NCI-H82 treated with DMSO at 0.1 percent for 48 hours (cell line): ENCODE results near the gene BRAP.
"Not testable (repeated sequence)": the region's sequence is repeated elsewhere in the genome, so short reads cannot be mapped to it uniquely, and the experiment has no call there.

Experiments
- DNase-seq: peaks from one replicate; lab custom pipeline; 2025; ENCODE audit not compliant: unreplicated experiment; lab: John Stamatoyannopoulos, UW

The BRAP gene

GRCh38 chr12:111684485-111685198 lies 1.1 kb downstream of the BRAP start:
- DNase-seq = not testable (repeated sequence)

DNA sequence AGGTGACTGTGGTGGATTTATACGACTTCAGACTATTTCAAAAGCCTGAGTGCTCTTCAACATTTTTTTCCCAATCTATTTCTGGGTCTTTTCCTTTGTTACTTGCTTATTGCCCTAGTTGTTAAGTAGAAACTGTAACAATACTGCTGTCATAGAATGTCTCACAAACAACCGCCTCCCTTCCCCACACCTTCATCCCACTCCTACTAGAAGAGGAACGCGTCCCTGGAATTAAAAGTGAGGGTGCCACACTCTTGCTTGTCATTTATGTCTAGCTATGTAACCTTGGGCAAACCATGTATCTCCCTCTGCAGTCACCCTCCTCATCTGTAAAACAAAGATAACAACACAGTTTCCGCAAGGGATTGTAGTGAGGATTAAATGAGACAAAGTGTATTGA lies 8.6 kb downstream of the BRAP start:
- DNase-seq = no peak

GRCh38 chr12:111673503-111673902 lies 12.3 kb downstream of the BRAP start:
- no peak for DNase-seq

DNA sequence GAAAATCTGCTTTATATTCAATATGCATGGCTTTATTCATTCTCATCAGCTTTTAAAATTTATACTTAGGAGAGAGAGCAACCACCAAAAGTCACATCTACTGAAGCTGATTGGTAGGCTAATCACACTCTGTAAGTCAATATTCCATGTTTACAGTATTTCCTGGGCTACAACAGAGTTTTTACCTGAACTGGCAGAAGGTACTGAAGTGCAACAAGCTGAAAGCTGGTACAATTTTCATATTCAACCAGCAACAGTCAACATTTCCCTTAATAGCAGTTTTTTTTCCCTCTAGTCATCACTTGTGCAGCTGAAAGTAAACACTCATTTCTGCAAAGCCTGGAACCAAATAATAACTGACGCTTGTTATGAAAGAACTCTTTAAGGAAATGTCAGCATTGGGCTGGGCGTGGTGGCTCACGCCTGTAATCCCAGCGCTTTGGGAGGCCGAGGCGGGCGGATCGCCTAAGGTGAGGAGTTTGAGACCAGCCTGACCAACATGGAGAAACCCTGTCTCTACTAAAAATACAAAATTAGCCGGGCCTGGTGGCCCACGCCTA lies 12.9 kb downstream of the BRAP start:
- DNase-seq = no peak

DNA sequence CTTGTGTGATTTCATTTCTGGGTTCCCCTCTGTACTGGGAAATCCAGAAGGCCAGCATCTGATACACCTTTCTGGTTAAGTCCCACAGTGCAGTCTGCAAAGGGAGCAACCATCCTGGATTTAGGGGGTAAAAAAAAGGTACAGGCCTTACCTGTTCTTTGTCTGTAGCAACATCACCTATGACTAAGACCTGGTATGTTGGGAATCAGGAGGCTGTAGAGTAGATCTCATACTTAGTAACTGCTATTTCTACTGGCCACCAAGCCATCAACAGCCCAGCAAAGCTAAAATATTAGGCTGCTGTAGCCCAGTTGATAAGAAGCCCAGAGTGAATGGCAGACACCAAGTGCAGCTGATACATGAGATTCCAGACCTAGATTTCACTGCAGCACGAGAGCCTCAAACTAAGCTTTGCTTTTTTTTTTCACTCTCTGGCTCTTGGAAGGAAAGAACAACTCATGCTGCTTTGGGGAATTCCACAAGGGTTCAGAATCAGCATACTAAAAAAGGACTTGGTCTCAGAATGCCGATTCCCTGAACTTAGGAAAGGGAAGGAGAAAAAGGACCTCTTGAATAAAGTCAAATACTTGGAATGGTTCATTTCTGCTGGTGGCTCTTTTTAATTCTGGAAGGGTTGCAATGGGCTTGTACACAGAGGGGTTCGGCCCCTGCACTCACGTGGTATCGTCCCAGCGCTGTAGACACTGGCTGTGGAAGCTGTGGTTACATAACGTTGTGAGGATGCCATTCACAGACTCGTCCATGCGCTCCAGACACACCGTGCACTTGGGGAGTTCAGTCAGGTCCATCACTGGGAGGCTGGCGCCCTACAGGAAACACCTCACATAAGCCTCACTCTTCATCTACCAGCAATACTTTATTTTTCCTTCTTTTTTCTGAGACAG lies 20.5 kb downstream of the BRAP start:
- DNase-seq = no peak

DNA sequence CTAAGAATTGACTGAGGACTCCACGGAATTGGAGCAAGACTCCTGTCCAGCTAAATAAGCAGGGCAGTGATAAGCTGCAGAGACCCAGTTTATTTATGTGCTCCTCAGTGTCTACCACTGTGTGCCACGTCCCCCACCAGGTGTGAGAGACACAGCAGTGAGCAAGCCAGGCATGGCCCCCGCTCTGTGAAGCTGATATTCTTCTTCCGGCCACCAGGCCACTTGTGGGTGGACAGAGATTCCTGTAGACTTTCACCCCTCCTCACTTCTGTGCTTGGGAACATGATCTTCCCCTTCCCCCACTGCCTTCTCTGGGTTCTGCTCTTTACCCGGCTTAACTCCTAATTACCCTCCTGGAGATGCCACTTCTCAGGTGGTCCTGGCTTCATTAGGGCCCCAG lies 21.3 kb downstream of the BRAP start:
- DNase-seq = no peak

- no peak for DNase-seq
These were observed 29.7 kb downstream of the BRAP start for GRCh38 chr12:111656016-111656415.

- DNase-seq = no peak
These were observed 30.4 kb downstream of the BRAP start for GRCh38 chr12:111655356-111655755.

DNA sequence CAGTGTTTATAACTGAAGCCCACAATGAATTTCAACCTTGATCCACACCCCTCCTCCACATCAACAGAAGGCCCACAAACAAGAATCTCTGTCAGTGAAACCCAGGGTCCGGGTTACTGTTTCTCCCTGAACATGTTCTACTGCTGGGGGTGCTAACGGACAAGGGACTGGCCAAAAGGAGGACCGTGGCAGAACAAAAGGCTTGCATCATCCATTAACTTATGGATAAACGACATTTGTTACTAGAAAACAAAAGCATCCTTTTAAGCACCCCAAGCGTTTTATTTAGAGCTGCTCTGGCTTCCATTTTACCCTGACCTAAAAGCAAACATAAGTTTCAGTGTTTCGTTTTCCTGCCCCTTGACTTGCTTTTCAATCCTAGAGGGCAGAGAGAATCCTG lies 32.2 kb downstream of the BRAP start:
- no peak for DNase-seq

DNA sequence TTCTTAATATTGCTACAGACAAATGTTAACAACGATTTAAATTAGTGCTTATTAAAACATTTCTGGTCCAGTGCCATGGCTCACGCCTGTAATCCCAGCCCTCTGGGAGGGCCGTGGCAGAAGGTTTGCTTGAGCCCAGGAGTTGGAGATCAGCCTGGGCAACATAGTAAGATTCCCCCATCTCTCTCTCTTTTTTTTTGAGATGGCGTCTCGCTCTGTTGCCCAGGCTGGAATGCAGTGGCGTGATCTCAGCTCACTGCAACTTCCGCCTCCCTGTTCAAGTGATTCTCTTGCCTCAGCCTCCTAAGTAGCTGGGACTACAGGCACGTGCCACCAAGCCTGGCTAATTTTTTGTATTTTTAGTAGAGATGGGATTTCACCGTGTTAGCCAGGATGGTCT lies 33.2 kb downstream of the BRAP start:
- DNase-seq = not testable (repeated sequence)

GRCh38 chr12:111650912-111651311 lies 34.8 kb downstream of the BRAP start:
- no peak for DNase-seq

DNA sequence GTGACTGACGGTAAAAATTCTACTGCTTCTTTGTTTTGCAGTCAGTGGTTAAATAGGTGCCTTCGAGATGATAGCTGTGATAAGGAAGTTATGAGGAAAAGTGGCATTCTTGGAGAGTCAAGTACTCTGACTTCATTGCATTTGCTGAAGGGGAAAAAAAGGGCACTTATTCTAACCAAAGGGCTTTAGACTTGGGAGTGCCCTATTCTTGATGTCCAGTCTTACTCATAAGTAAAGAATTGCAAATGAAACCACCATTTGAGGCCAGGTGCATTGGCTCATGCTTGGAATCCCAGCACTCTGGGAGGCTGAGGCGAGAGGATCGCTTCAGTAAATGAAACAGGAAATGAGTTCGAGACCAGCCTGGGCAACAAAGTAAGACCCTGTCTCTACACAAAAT lies 40.3 kb downstream of the BRAP start:
- DNase-seq = no peak

GRCh38 chr12:111643427-111643826 lies 42.3 kb downstream of the BRAP start:
- DNase-seq = no peak

DNA sequence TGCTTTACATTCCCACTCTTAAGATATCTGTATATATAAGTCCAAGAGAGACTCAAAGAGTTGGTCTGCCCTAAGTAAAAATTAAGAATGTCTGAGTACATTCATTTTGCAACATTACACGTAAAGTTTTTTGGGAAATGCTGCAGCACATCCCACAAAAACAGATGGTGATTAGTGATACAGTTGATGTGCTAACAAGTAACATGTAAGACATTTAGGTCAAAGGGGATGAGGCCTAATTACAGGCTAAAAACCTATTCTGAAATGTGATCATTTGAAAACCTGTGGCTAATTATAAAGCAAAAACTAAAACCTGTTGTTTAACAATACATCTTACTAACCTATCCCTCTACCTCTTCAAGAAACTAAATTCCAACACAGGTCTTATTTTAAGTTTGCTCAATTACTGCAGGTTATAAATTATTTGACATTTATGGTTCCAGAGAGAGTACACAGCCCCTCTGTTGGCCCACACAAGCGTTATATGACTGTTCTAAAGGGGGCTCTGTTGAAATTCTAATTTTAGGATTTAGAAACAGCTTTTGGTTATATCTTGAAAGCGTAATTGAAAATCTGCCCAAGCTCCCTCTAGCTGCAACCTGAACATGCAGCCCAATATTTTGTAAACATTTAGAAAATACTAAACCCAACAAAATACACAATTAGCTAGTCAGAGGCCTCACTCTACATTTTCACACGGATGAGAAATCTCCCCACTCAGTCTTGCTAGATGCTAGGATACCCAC lies 42.9 kb downstream of the BRAP start:
- DNase-seq = no peak

- no peak for DNase-seq
These were observed 45.2 kb downstream of the BRAP start for GRCh38 chr12:111640506-111640905.

DNA sequence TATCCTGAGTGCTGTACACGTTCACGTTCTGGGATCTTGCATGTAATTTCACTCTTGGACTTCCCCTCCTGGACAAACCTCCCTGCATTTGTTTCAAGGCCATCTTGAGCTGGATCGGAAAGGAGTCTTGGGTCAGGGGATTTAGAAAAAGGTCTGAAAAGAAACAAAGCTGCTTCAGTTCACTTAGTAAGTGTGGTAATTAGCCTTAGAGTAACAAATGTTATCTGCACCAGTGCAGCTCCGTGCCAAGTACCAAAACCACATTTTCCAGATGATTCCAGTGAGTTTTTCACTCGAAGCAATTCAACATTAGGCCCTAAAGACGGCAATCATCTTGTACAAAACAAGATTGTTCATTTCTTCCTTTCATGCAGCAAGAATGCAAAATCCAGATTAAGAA lies 47.2 kb downstream of the BRAP start:
- no peak for DNase-seq

DNA sequence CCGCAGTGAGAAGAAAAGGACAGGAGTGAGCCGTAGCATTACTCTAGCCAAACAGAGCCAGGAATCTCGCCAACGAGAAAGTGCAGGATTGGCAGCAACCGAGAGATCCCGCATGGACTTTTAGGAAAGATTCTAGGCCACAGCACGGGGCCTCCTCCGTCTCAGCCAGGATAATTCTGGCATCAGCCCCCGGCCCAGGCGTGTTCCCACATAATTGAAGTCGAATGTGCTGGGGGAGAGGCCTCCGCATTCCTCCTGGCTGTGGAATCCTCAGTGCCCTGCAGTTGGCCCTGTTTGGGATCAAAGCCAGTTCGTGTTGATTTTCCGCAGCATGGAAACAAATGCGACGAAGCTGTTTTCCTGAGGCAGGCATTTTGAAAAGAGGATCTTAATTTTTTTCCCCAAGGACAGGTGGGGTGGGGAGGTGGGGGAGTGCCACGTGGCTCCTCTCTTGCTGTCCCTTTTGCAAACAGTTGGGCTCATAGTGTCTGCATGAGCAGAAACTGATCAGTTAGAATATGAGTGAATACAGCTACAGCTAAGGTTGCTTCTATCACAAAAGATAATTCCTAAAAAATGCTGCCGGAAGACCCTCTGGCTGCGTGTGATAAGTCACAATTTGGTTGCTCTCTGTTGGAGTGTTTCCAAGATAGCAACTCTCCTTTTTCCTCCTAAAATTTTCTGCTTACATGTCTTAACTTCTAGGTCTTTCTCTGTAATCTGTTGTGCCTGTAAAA lies 49.4 kb downstream of the BRAP start:
- DNase-seq = no peak

GRCh38 chr12:111635524-111635923 lies 50.2 kb downstream of the BRAP start:
- no peak for DNase-seq

- no peak for DNase-seq
These were observed 57.1 kb downstream of the BRAP start for GRCh38 chr12:111628505-111629260.

DNA sequence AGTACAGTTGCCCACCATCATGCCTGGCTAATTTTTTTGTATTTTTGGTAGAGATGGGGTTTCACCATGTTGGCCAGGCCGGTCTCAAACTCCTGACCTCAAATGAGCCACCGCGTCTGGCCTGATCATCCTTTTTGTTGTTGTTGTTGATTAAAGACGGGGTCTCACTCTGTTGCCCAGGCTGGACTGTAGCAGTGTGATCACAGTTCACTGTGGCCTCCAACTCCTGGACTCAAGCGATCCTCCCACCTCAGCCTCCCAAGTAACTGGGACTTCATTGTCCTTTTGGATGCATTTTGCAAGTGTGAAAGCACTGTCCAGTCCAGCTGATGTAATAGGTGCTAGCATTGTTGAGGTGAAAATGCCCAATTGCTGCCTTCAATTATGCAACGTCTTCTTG lies 59.5 kb downstream of the BRAP start:
- DNase-seq = no peak
